ENCODE results near the gene POTEB.
"Not testable (repeated sequence)": the region's sequence is repeated elsewhere in the genome, so short reads cannot be mapped to it uniquely, and the experiment has no call there.

DNA sequence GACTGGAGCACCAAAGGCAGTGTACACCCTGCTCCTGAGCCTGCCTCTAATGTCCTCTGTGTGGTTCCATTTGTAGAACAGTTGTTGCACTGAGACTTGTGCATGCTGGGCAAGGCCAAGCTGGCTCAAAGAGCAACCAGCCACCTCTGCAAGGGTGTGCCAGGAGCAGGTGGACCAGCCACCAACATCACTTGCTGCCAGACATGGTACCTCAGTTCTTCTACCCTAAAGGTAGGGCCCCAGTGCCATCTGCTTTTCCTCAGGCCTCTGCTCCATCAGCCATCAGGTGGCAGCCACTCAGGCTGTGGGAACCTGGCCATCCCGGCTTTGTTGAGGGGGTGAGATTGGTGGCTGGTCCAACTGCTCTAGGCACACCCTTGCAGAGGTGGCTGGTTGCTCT, 38.7 kb downstream of the POTEB start:
- not testable (repeated sequence) for TF ChIP-seq CTCF, POLR2A (IDR thresholded peaks at IDR 0.05)

Measured in ovary (tissue), 3 donors.